Trophoblast cell (in vitro differentiated cells and primary cell): Measurements from ENCODE around the gene TMEM121B.

Experiments
- DNase-seq, 2 donors: peaks; one replicate each; pipeline ENCODE4 v3.0.0-alpha.2; 2016
- H2AFZ ChIP-seq: 2 replicates; pipeline ENCODE4 v1.6.1; 2013; ENCODE audit warnings: low read length, moderate library complexity, mild to moderate bottlenecking; ENCODE audit not compliant: insufficient read depth, poor library complexity
- H2AK5ac ChIP-seq: 2 replicates; pipeline ENCODE4 v1.6.1; 2013; ENCODE audit warnings: mild to moderate bottlenecking, low read length
- H2BK120ac ChIP-seq: 2 replicates; pipeline ENCODE4 v1.6.1; 2013; ENCODE audit warnings: low read length, mild to moderate bottlenecking, moderate library complexity; ENCODE audit not compliant: insufficient read depth, poor library complexity
- H2BK12ac ChIP-seq: 2 replicates; pipeline ENCODE4 v1.6.1; 2013; ENCODE audit warnings: mild to moderate bottlenecking, low read length, moderate library complexity
- H2BK5ac ChIP-seq: 2 replicates; pipeline ENCODE4 v1.6.1; 2013; ENCODE audit warnings: low read length, low read depth, moderate library complexity, mild to moderate bottlenecking; ENCODE audit not compliant: poor library complexity
- H3K14ac ChIP-seq: 2 replicates; pipeline ENCODE4 v1.6.1; 2013; ENCODE audit warnings: mild to moderate bottlenecking, low read length
- H3K18ac ChIP-seq: 2 replicates; pipeline ENCODE4 v1.6.1; 2013; ENCODE audit warnings: mild to moderate bottlenecking, low read length
- H3K23ac ChIP-seq: 2 replicates; pipeline ENCODE4 v1.6.1; 2013; ENCODE audit warnings: low read length
- H3K27ac ChIP-seq: 2 replicates; pipeline ENCODE4 v1.5.1; 2013; ENCODE audit warnings: low read depth, mild to moderate bottlenecking, inconsistent platforms, low read length, moderate library complexity
- H3K27me3 ChIP-seq: 2 replicates; pipeline ENCODE4 v1.6.1; 2013; ENCODE audit warnings: inconsistent platforms, mild to moderate bottlenecking, low read length, moderate library complexity; ENCODE audit not compliant: insufficient read depth
- H3K36me3 ChIP-seq, 2 experiments: 1 replicate in 1 of 2; 2 replicates in 1 of 2; pipeline ENCODE4 v1.6.1; 2013; ENCODE audit warnings: low read length in 2 of 2, mild to moderate bottlenecking in 2 of 2, moderate library complexity in 1 of 2; ENCODE audit not compliant: insufficient read depth in 2 of 2, control insufficient read depth in 1 of 2
- H3K4ac ChIP-seq: 2 replicates; pipeline ENCODE4 v1.6.1; 2013; ENCODE audit warnings: low read depth, mild to moderate bottlenecking, low read length, moderate library complexity
- H3K4me1 ChIP-seq, 2 experiments: 1 replicate in 1 of 2; 2 replicates in 1 of 2; pipeline ENCODE4 v1.6.1; 2013; ENCODE audit warnings: low read length in 2 of 2, mild to moderate bottlenecking in 2 of 2, moderate library complexity in 1 of 2; ENCODE audit not compliant: insufficient read depth in 2 of 2, control insufficient read depth in 1 of 2
- H3K4me2 ChIP-seq: 2 replicates; pipeline ENCODE4 v1.6.1; 2013; ENCODE audit warnings: inconsistent platforms, mild to moderate bottlenecking, low read length, moderate library complexity
- H3K4me3 ChIP-seq: 2 replicates; pipeline ENCODE4 v1.5.1; 2013; ENCODE audit warnings: mild to moderate bottlenecking, low read depth, low read length, inconsistent platforms
- H3K79me1 ChIP-seq: one replicate; pipeline ENCODE4 v1.6.1; 2013; ENCODE audit warnings: low read length
- H3K79me2 ChIP-seq: 2 replicates; pipeline ENCODE4 v1.6.1; 2013; ENCODE audit warnings: low read length, mild to moderate bottlenecking; ENCODE audit not compliant: control insufficient read depth, insufficient read depth, poor library complexity
- H3K9ac ChIP-seq: 2 replicates; pipeline ENCODE4 v1.6.1; 2013; ENCODE audit warnings: mild to moderate bottlenecking, low read length
- H3K9me3 ChIP-seq: 2 replicates; pipeline ENCODE4 v1.6.1; 2013; ENCODE audit warnings: low read depth, mild to moderate bottlenecking, control low read depth, inconsistent platforms, low read length; ENCODE audit not compliant: insufficient read depth
- H4K12ac ChIP-seq: 2 replicates; pipeline ENCODE4 v1.6.1; 2013; ENCODE audit warnings: low read depth, mild to moderate bottlenecking, low read length, moderate library complexity
- H4K8ac ChIP-seq: 2 replicates; pipeline ENCODE4 v1.6.1; 2013; ENCODE audit warnings: low read depth, mild to moderate bottlenecking, low read length, moderate library complexity
- H4K91ac ChIP-seq: one replicate; pipeline ENCODE4 v1.6.1; 2013; ENCODE audit warnings: low read depth, mild to moderate bottlenecking, low read length, moderate library complexity
- whole genome bisulfite sequencing: extraction: QIAGEN DNeasy Blood & Tissue Kit; methylation state at CpG from one replicate; pipeline ENCODE4 v1.1.7; 2013; ENCODE audit warnings: missing lambda C conversion rate; ENCODE audit not compliant: insufficient read length, insufficient coverage; ENCODE audit errors: extremely low coverage; 5-methylcytosine and 5-hydroxymethylcytosine counted together

The TMEM121B gene

DNA sequence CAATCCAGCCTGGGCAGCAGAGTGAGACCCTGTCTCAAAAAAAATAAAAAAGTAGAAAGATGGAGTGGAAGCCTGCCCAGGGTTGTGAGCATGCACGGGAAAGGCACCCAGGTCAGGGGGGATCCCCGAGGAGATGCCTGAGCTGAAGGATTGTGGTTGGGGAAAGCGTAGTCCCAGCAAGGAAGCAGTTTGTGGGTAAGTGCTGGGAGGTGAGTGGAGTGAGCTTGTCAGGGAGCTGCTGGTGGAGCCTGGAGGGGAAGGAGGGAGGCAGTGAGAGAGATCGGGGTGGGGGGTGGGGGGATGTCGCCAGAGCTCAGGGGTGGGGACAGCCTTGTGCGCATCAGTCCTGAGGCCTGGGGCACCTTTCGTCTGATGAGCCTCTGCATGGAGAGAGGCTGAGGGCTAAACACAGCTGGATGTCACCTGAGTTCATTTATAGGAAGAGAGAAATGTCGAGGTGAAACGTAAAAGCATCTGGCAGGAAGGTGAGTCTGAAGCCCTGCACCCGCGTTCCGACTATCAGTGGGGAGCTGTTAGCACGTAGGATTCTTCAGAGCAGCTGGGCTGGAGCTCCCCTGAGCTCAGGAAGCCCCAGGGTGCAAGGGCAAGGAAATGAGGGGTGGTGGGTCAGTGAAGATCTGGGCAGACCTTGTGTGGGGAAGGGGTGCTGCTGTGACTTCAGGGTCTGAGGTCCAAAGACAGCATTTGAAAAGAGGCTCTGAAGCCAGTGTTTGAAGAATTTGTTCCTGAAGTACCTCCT lies 10.2 kb downstream of the TMEM121B start:
- Histone ChIP-seq H3K36me3 (peaks cover 18 to 21% of the 10 kb centered on the region in 2 experiments), H3K23ac (no peak overlapping the region), H3K27ac (no peak overlapping the region), H3K4ac (no peak overlapping the region), H3K4me3 (no peak overlapping the region), H2AK5ac (no peak overlapping the region), H3K27me3 (no peaks in the 10 kb centered on the region), H3K9me3 (peaks cover 3% of the 10 kb centered on the region), H4K91ac (no peak overlapping the region), H3K4me2 (no peak overlapping the region), H2BK120ac (no peak overlapping the region), H4K8ac (no peak overlapping the region), H4K12ac (no peak overlapping the region), H2AFZ (no peak overlapping the region), H2BK5ac (no peak overlapping the region), H3K9ac (no peak overlapping the region), H3K18ac (no peak overlapping the region), H3K79me2 (no peaks in the 10 kb centered on the region), H3K14ac (no peak overlapping the region), H3K79me1 (no peaks in the 10 kb centered on the region), H2BK12ac (no peak overlapping the region), H3K4me1 (no peaks in the 10 kb centered on the region)
- WGBS = no CpG with 5 or more reads among the region's 13 CpGs
- no peak for DNase-seq

- H3K27me3 ChIP-seq = no peaks in the 10 kb centered on the region
- peaks cover 3% of the 10 kb centered on the region for H3K9me3 ChIP-seq
- H3K4me3 ChIP-seq = no peak overlapping the region
- no peak overlapping the region for H4K91ac ChIP-seq
- no peak overlapping the region for H3K14ac ChIP-seq
- H2AFZ ChIP-seq = no peak overlapping the region
- H2BK5ac ChIP-seq = no peak overlapping the region
- H4K8ac ChIP-seq = no peak overlapping the region
- no peak overlapping the region for H2BK12ac ChIP-seq
- H2AK5ac ChIP-seq = no peak overlapping the region
- DNase-seq = no peak
- H3K36me3 ChIP-seq = peaks cover 22 to 24% of the 10 kb centered on the region in 2 experiments
- H2BK120ac ChIP-seq = no peak overlapping the region
- no peaks in the 10 kb centered on the region for H3K79me2 ChIP-seq
- H3K4me2 ChIP-seq = no peak overlapping the region
- no peaks in the 10 kb centered on the region for H3K4me1 ChIP-seq
- no peak overlapping the region for H3K9ac ChIP-seq
- no peaks in the 10 kb centered on the region for H3K79me1 ChIP-seq
- H4K12ac ChIP-seq = no peak overlapping the region
- no peak overlapping the region for H3K23ac ChIP-seq
- H3K18ac ChIP-seq = no peak overlapping the region
- H3K27ac ChIP-seq = no peak overlapping the region
- H3K4ac ChIP-seq = no peak overlapping the region
- WGBS = no CpG with 5 or more reads among the region's 16 CpGs
These were observed 11.2 kb downstream of the TMEM121B start for GRCh38 chr22:17109976-17110375.

- Histone ChIP-seq H3K79me1 (no peaks in the 10 kb centered on the region), H3K4me3 (no peak overlapping the region), H3K79me2 (no peaks in the 10 kb centered on the region), H3K14ac (no peak overlapping the region), H3K4me2 (no peak overlapping the region), H4K8ac (no peak overlapping the region), H3K27me3 (no peaks in the 10 kb centered on the region), H4K12ac (no peak overlapping the region), H2BK12ac (no peak overlapping the region), H4K91ac (no peak overlapping the region), H3K36me3 (peaks cover 24 to 26% of the 10 kb centered on the region in 2 experiments), H2BK5ac (no peak overlapping the region), H3K18ac (no peak overlapping the region), H3K4me1 (no peaks in the 10 kb centered on the region), H3K27ac (no peak overlapping the region), H2AFZ (no peak overlapping the region), H2BK120ac (no peak overlapping the region), H3K23ac (no peak overlapping the region), H3K9me3 (peaks cover 3% of the 10 kb centered on the region), H3K9ac (no peak overlapping the region), H2AK5ac (no peak overlapping the region), H3K4ac (no peak overlapping the region)
- no peak for DNase-seq
- WGBS = no CpG with 5 or more reads among the region's 42 CpGs
These were observed 11.9 kb downstream of the TMEM121B start for GRCh38 chr22:17109113-17109865.

DNA sequence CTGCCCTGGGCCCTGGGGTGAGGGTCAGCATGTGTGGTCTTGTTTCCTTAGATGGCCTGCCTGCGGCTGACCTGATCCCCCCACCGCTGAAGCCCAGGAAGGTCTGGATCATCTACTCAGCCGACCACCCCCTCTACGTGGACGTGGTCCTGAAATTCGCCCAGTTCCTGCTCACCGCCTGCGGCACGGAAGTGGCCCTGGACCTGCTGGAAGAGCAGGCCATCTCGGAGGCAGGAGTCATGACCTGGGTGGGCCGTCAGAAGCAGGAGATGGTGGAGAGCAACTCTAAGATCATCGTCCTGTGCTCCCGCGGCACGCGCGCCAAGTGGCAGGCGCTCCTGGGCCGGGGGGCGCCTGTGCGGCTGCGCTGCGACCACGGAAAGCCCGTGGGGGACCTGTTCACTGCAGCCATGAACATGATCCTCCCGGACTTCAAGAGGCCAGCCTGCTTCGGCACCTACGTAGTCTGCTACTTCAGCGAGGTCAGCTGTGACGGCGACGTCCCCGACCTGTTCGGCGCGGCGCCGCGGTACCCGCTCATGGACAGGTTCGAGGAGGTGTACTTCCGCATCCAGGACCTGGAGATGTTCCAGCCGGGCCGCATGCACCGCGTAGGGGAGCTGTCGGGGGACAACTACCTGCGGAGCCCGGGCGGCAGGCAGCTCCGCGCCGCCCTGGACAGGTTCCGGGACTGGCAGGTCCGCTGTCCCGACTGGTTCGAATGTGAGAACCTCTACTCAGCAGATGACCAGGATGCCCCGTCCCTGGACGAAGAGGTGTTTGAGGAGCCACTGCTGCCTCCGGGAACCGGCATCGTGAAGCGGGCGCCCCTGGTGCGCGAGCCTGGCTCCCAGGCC lies 12.7 kb downstream of the TMEM121B start:
- Histone ChIP-seq H2AFZ (no peak overlapping the region), H2BK120ac (no peak overlapping the region), H4K12ac (no peak overlapping the region), H2AK5ac (no peak overlapping the region), H3K4me2 (no peak overlapping the region), H2BK5ac (no peak overlapping the region), H2BK12ac (no peak overlapping the region), H4K91ac (no peak overlapping the region), H3K27me3 (no peaks in the 10 kb centered on the region), H3K18ac (no peak overlapping the region), H3K4me3 (no peak overlapping the region), H4K8ac (no peak overlapping the region), H3K4ac (no peak overlapping the region), H3K9ac (no peak overlapping the region), H3K27ac (no peak overlapping the region), H3K36me3 (peaks cover 26% of the 10 kb centered on the region in 2 experiments), H3K9me3 (peaks cover 3% of the 10 kb centered on the region), H3K23ac (no peak overlapping the region), H3K14ac (no peak overlapping the region), H3K79me1 (no peaks in the 10 kb centered on the region), H3K79me2 (no peaks in the 10 kb centered on the region), H3K4me1 (no peaks in the 10 kb centered on the region)
- no peak for DNase-seq
- no CpG with 5 or more reads among the region's 66 CpGs for WGBS
